ENCODE data around the gene AANAT. TPM values are rescaled to one million over a fixed set of nuclear protein-coding genes. Genes with fewer than 3 reads are reported as not detected.

The AANAT gene
- total RNA-seq, 6 experiments from 2014 or later, result 0.21 TPM; not detected in 5

GRCh38 chr17:76447931-76448652, 19.3 kb upstream of the AANAT start:
- Mint-ChIP-seq H3K36me3 (ENCODE audit: low read depth) (no peaks in the 10 kb centered on the region), H3K27ac (peak overlapping the region; percentile 96), H3K4me3 (peak overlapping the region; percentile 92; the same call in 1 of the 2 replicates), H3K27me3 (ENCODE audit: insufficient read depth) (no peaks in the 10 kb centered on the region; the same call in none of the 2 replicates), H3K4me1 (ENCODE audit: low read depth) (peaks cover 84% of the 10 kb centered on the region), H3K9me3 (no peaks in the 10 kb centered on the region)
- DNase-seq, result peak; percentile 60
- no peak for TF ChIP-seq CTCF (IDR thresholded peaks at IDR 0.05)

- Mint-ChIP-seq H3K4me3 (peak overlapping the region; percentile 4; the same call in 1 of the 2 replicates), H3K27ac (peak overlapping the region; percentile 96), H3K27me3 (ENCODE audit: insufficient read depth) (no peaks in the 10 kb centered on the region; the same call in none of the 2 replicates), H3K4me1 (ENCODE audit: low read depth) (peaks cover 73% of the 10 kb centered on the region), H3K9me3 (no peaks in the 10 kb centered on the region), H3K36me3 (ENCODE audit: low read depth) (no peaks in the 10 kb centered on the region)
- no peak for TF ChIP-seq CTCF (IDR thresholded peaks at IDR 0.05)
- no peak for DNase-seq
These were observed 18.3 kb upstream of the AANAT start for GRCh38 chr17:76449126-76449525.

- TF ChIP-seq CTCF (IDR thresholded peaks at IDR 0.05), result no peak
- no peak for DNase-seq
- H3K4me3 Mint-ChIP-seq, result peak overlapping the region; percentile 96
- no peaks in the 10 kb centered on the region for H3K9me3 Mint-ChIP-seq
- H3K4me1 Mint-ChIP-seq (ENCODE audit: low read depth), result peaks cover 50% of the 10 kb centered on the region
- no peaks in the 10 kb centered on the region; the same call in 1 of the 2 replicates for H3K27me3 Mint-ChIP-seq (ENCODE audit: insufficient read depth)
- H3K36me3 Mint-ChIP-seq (ENCODE audit: low read depth), result no peaks in the 10 kb centered on the region
- H3K27ac Mint-ChIP-seq, result peak overlapping the region; percentile 18
These were observed 15.9 kb upstream of the AANAT start for GRCh38 chr17:76451506-76451905.

- Mint-ChIP-seq H3K4me1 (ENCODE audit: low read depth) (peaks cover 43% of the 10 kb centered on the region), H3K27me3 (ENCODE audit: insufficient read depth) (no peaks in the 10 kb centered on the region; the same call in 1 of the 2 replicates), H3K36me3 (ENCODE audit: low read depth) (no peaks in the 10 kb centered on the region), H3K4me3 (peak overlapping the region; percentile 96), H3K27ac (peak overlapping the region; percentile 72), H3K9me3 (no peaks in the 10 kb centered on the region)
- DNase-seq, result no peak
- TF ChIP-seq CTCF (IDR thresholded peaks at IDR 0.05), result no peak
These were observed 15.2 kb upstream of the AANAT start for GRCh38 chr17:76452127-76452659.

- Mint-ChIP-seq H3K27me3 (ENCODE audit: insufficient read depth) (no peaks in the 10 kb centered on the region), H3K9me3 (no peaks in the 10 kb centered on the region), H3K4me3 (peak within 1 kb of the TSS; percentile 96), H3K36me3 (ENCODE audit: low read depth) (no peaks in the 10 kb centered on the region), H3K4me1 (ENCODE audit: low read depth) (peaks cover 36% of the 10 kb centered on the region), H3K27ac (peak within 1 kb of the TSS; percentile 72)
- TF ChIP-seq CTCF (IDR thresholded peaks at IDR 0.05), result peak; percentile 78
- peak; percentile 83 for DNase-seq
These were observed 14.6 kb upstream of the AANAT start, which contains the start of gene UBE2O for GRCh38 chr17:76452660-76453430. UBE2O (minus strand) TSS chr17:76453152; CDS start chr17:76453141, 11 bp downstream.
